Stomach (tissue), 4 donors: Measurements from ENCODE around the gene LOXL3.

Source experiments
- CTCF ChIP-seq, 7 experiments: fragments of 450-650 bp in 4 of 7; fragments of 200-600 bp in 3 of 7; sonication (generic) in 3 of 7; IDR thresholded peaks; one replicate each; pipeline ENCODE4 v1.5.1; 2016 to 2019; ENCODE audit warnings: antibody characterized with exemption in 7 of 7, control low read depth in 2 of 7, mild to moderate bottlenecking in 1 of 7
- EP300 ChIP-seq: sonication (generic); formaldehyde crosslinking; IDR thresholded peaks from one replicate; pipeline ENCODE4 v1.6.1; 2017; ENCODE audit warnings: antibody characterized with exemption
- POLR2A ChIP-seq, 4 donors: fragments of 450-650 bp; IDR thresholded peaks; one replicate each; pipeline ENCODE4 v1.6.1; 2016; ENCODE audit warnings: antibody characterized with exemption in 4 of 4, control low read depth in 2 of 4, mild to moderate bottlenecking in 1 of 4, moderate library complexity in 1 of 4
- POLR2AphosphoS5 ChIP-seq, 3 donors: sonication (generic); formaldehyde crosslinking; IDR thresholded peaks; one replicate each; pipeline ENCODE4 v1.6.1; 2016; ENCODE audit warnings: antibody characterized with exemption in 3 of 3

- TF ChIP-seq POLR2A (IDR thresholded peaks at IDR 0.05) (no peak), CTCF (IDR thresholded peaks at IDR 0.05) (no peak), EP300 (no peak), POLR2AphosphoS5 (IDR thresholded peaks at IDR 0.05) (no peak)
These were observed 9.1 kb downstream of the LOXL3 start for GRCh38 chr2:74544634-74545033.
